K562 (cell line): ENCODE measurements around the gene RPS19BP1. TPM values are rescaled to one million over a fixed set of nuclear protein-coding genes. Genes with fewer than 3 reads are reported as not detected.

Experiments used
- ATAC-seq: fragments of 200-7000 bp; cut with Tn5 transposase; 3 replicates; pipeline ENCODE4 v1.9.1; 2020; ENCODE audit warnings: moderate library complexity
- BruUV-seq: library from RNA; stranded (reverse); fragments of 400-500 nt; replicated peaks from 2 replicates; lab custom pipeline; 2021; lab: Mats Ljungman, UMichigan
- CTCF ChIA-PET: fragments of 300-600 bp; formaldehyde crosslinking; extraction: SDS; loops from one replicate; lab custom pipeline; 2021; ENCODE audit warnings: low intra/inter-chr PET ratio; lab: Yijun Ruan, JAX
- POLR2A ChIA-PET: fragments of 300-600, 350-650 bp; sonication (Branson Sonifier 250); formaldehyde crosslinking; extraction: SDS; loops from one replicate; lab custom pipeline; 2021; ENCODE audit warnings: antibody characterized with exemption, inconsistent platforms; lab: Yijun Ruan, JAX
- DNase-seq, 4 experiments: peaks; one replicate each; pipeline versions ENCODE4 v3.0.0 to v3.0.0-alpha.2; 2011 to 2018; ENCODE audit warnings: low spot score in 3 of 4, mixed read lengths in 3 of 4; ENCODE audit errors: extremely low read depth in 1 of 4
- FAIRE-seq: peaks from 2 replicates; lab custom pipeline; 2011; peaks lifted over from hg19 to GRCh38; lab: Jason Lieb, UNC
- H2AFZ ChIP-seq: 2 replicates; pipeline ENCODE4 v1.6.0; 2011; ENCODE audit warnings: low read depth, low read length, control low read depth, inconsistent platforms
- H3K27ac ChIP-seq: fragments of 200-600 bp; 3 replicates; pipeline ENCODE4 v1.8.0; 2011; ENCODE audit warnings: low read depth, mild to moderate bottlenecking, control low read depth, inconsistent platforms, low read length, moderate library complexity, mixed read lengths; ENCODE audit errors: extremely low read depth
- H3K27me3 ChIP-seq, 2 experiments: fragments of 300-600 bp in 1 of 2; 2 replicates in 1 of 2; 3 replicates in 1 of 2; pipeline versions ENCODE4 v1.6.0 to v1.8.0; 2011; ENCODE audit warnings: inconsistent platforms in 2 of 2, low read length in 2 of 2, mild to moderate bottlenecking in 1 of 2, mixed read lengths in 1 of 2, moderate library complexity in 1 of 2; ENCODE audit not compliant: control insufficient read depth in 2 of 2, insufficient read depth in 2 of 2
- H3K36me3 ChIP-seq: fragments of 300-600 bp; 3 replicates; pipeline ENCODE4 v1.8.0; 2011; ENCODE audit warnings: mild to moderate bottlenecking, low read length, inconsistent platforms; ENCODE audit not compliant: control insufficient read depth, insufficient read depth
- H3K4me1 ChIP-seq, 2 experiments: fragments of 200-600 bp in 1 of 2; replicated peaks in 1 of 2; 2 replicates in 1 of 2; 3 replicates in 1 of 2; pipeline versions ENCODE4 v1.5.1 to v1.8.0; 2011; ENCODE audit warnings: inconsistent platforms in 2 of 2, low read length in 2 of 2, mild to moderate bottlenecking in 1 of 2, mixed read lengths in 1 of 2, moderate library complexity in 1 of 2; ENCODE audit not compliant: control insufficient read depth in 2 of 2, insufficient read depth in 2 of 2
- H3K4me2 ChIP-seq: 2 replicates; pipeline ENCODE4 v1.6.1; 2011; ENCODE audit warnings: low read length, control low read depth, inconsistent platforms, mixed read lengths; ENCODE audit not compliant: insufficient read depth
- H3K4me3 ChIP-seq: fragments of 200-600 bp; sonication (generic), shearing (Covaris generic); 2 replicates; pipeline ENCODE4 v1.5.1; 2016; ENCODE audit warnings: control low read depth, inconsistent platforms
- H3K79me2 ChIP-seq: fragments of 200-600 bp; 3 replicates; pipeline ENCODE4 v1.8.0; 2011; ENCODE audit warnings: low read length, inconsistent platforms; ENCODE audit not compliant: control insufficient read depth, insufficient read depth
- H3K9ac ChIP-seq, 2 experiments: 2 replicates each; pipeline versions ENCODE4 v1.6.0 to v1.6.1; 2011; ENCODE audit warnings: low read depth in 2 of 2, low read length in 2 of 2, control low read depth in 1 of 2, inconsistent platforms in 1 of 2, mild to moderate bottlenecking in 1 of 2, mixed read lengths in 1 of 2; ENCODE audit not compliant: insufficient read depth in 1 of 2
- H3K9me1 ChIP-seq: one replicate; pipeline ENCODE4 v1.6.0; 2011; ENCODE audit warnings: inconsistent platforms, mild to moderate bottlenecking, low read length, moderate library complexity; ENCODE audit not compliant: control insufficient read depth, insufficient read depth
- H3K9me3 ChIP-seq: replicated peaks from 2 replicates; pipeline ENCODE4 v1.5.1; 2011; ENCODE audit warnings: low read depth, low read length, inconsistent platforms; ENCODE audit not compliant: control insufficient read depth, insufficient read depth
- H4K20me1 ChIP-seq: replicated peaks from 2 replicates; pipeline ENCODE4 v1.6.1; 2011; ENCODE audit warnings: low read length, inconsistent platforms, mixed read lengths; ENCODE audit not compliant: control insufficient read depth, insufficient read depth
- BACH1 ChIP-seq: fragments of 200-800 bp; sonication (Bioruptor generic); IDR thresholded peaks from 2 replicates; pipeline ENCODE4 v1.6.1; 2016; ENCODE audit warnings: missing genetic modification characterization, missing compliant biosample characterization
- BRF2 ChIP-seq: IDR thresholded peaks from 3 replicates; pipeline ENCODE4 v1.6.1; 2011; ENCODE audit warnings: borderline replicate concordance, mild to moderate bottlenecking; ENCODE audit not compliant: insufficient read length, insufficient read depth
- CBFA2T3 ChIP-seq: fragments of 450-650 bp; IDR thresholded peaks from 2 replicates; pipeline ENCODE4 v1.6.1; 2017
- MITF ChIP-seq: IDR thresholded peaks from 2 replicates; pipeline ENCODE4 v1.6.1; 2014; ENCODE audit warnings: antibody characterized with exemption
- ZFP91 ChIP-seq: sonication (generic); formaldehyde crosslinking; IDR thresholded peaks from 2 replicates; pipeline ENCODE4 v1.8.0; 2022; ENCODE audit warnings: mild to moderate bottlenecking, missing genetic modification reagents
- ZNF592 ChIP-seq: fragments of 450-650 bp; IDR thresholded peaks from 2 replicates; pipeline ENCODE4 v1.6.1; 2017; ENCODE audit warnings: antibody characterized with exemption, mild to moderate bottlenecking
- WGBS: fragments of 100-300 bp; shearing (Covaris generic); methylation state at CpG from one replicate; pipeline ENCODE4 v1.1.6; 2016; ENCODE audit warnings: low coverage, mixed read lengths; ENCODE audit not compliant: insufficient coverage; ENCODE audit errors: missing lambda C conversion rate; 5-methylcytosine and 5-hydroxymethylcytosine counted together
- in situ Hi-C: fragments of 300-500 bp; cut with MboI; formaldehyde crosslinking; loops from 4 replicates; pipeline ENCODE4 v1.15.0; 2018; ENCODE audit warnings: inconsistent platforms, mixed read lengths
- intact Hi-C: fragments of 100-400 bp; cut with micrococcal nuclease; formaldehyde crosslinking; loops from 2 replicates; pipeline ENCODE4 v1.14.2; 2022
- polyA plus RNA-seq, 8 experiments: library from polyadenylated mRNA; depleted of rRNA in 4 of 8; stranded (reverse) in 5 of 8; unstranded in 3 of 8; fragments of >200 nt; fragmentation: Nextera tagmentation in 2 of 8; fragmentation: Illumina TruSeq in 1 of 8; extraction: Ambion mirVana in 2 of 8; extraction: Trizol in 1 of 8; gene quantifications; 2 replicates each; pipeline versions ENCODE4 v1.2.1 to v1.2.3, GENCODE V29; 2011 to 2014; ENCODE audit warnings: inconsistent platforms in 1 of 8, missing spikeins in 1 of 8
- total RNA-seq, 7 experiments: library from RNA; depleted of rRNA in 6 of 7; stranded (reverse); fragments of >200 nt in 6 of 7; fragmentation: Illumina TruSeq in 2 of 7; extraction: Trizol in 2 of 7; gene quantifications; 2 replicates each; pipeline versions ENCODE4 v1.2.1 to v1.2.3, GENCODE V29; 2011 to 2021; ENCODE audit warnings: low replicate concordance in 1 of 7

Gene RPS19BP1
- total and polyA plus RNA-seq, 9 of the 15 experiments (the other 6 are each of a cell fraction or from before 2014, with no cell fraction given): 3.0 to 223 (median 84.3) TPM

- H3K9me1 ChIP-seq: peaks cover 2% of the 10 kb centered on the region
- H3K36me3 ChIP-seq: peaks cover 93% of the 10 kb centered on the region
- CTCF ChIA-PET: no interaction called here
- ATAC-seq: no peak
- H3K9ac ChIP-seq: peak overlapping the region in 1 of 2 experiments; percentile 23; a peak in 1 of 4 replicates
- H3K27ac ChIP-seq: no peak overlapping the region
- intact Hi-C loops (no loop called here), in situ Hi-C loops (no loop called here)
- POLR2A ChIA-PET: interaction anchor here (0.6 to 4.0 kb wide), 4 partner anchors 10 to 194 kb away, joined by 3 to 20 read pairs (median 4); partner anchors contain the start of genes ATF4 and RPL3
- no TSS peak for BruUV-seq
- H2AFZ ChIP-seq: no peak overlapping the region
- no peaks in the 10 kb centered on the region for H3K9me3 ChIP-seq
- H3K79me2 ChIP-seq: peaks cover 63% of the 10 kb centered on the region
- 90% methylated on average over 2 of the region's 4 CpGs for WGBS
- no peaks in the 10 kb centered on the region for H3K27me3 ChIP-seq
- no peak for FAIRE-seq
- H3K4me1 ChIP-seq: peaks cover 8 to 10% of the 10 kb centered on the region in 2 experiments; a peak in 3 of 5 replicates
- no peak overlapping the region for H3K4me2 ChIP-seq
- DNase-seq: no peak
- H4K20me1 ChIP-seq: peaks cover 9% of the 10 kb centered on the region
- TF ChIP-seq ZFP91 (CRISPR knock-in tag): no peak
- TF ChIP-seq BRF2: no peak
- TF ChIP-seq MITF: no peak
- no peak for TF ChIP-seq BACH1
- no peak for TF ChIP-seq ZNF592
- no peak for TF ChIP-seq CBFA2T3
- TF ChIP-seq, all 486 proteins: peak for 0
- H3K4me3 ChIP-seq: no peak overlapping the region
These were observed 21.9 kb downstream of the RPS19BP1 start for GRCh38 chr22:39510529-39511149.
